Medulla oblongata (tissue), 1 donor: ENCODE data around the gene OBP2A.
"Not testable (repeated sequence)": the region's sequence is repeated elsewhere in the genome, so short reads cannot be mapped to it uniquely, and the experiment has no call there.

ENCODE experiments used
- DNase-seq: peaks from one replicate; pipeline ENCODE4 v3.0.0-alpha.2; 2015; ENCODE audit errors: extremely low spot score

The OBP2A gene

DNA sequence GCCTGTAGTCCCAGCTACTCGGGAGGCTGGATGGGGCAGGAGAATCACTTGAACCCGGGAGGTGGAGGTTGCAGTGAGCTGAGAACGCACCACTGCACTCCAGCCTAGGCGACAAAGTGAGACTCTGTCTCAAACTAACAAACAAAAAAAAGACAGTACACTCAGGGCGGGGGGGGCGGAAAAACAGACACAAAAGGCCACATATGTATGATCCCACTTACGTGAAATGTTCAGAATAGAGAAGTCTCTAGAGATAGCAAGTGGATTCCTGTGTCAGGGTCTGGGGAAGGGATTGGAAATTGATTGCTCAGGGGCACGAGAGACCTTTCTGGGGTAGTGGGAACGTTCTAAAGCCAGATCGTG is 33.7 kb upstream of the OBP2A start:
- DNase-seq, result no peak

DNA sequence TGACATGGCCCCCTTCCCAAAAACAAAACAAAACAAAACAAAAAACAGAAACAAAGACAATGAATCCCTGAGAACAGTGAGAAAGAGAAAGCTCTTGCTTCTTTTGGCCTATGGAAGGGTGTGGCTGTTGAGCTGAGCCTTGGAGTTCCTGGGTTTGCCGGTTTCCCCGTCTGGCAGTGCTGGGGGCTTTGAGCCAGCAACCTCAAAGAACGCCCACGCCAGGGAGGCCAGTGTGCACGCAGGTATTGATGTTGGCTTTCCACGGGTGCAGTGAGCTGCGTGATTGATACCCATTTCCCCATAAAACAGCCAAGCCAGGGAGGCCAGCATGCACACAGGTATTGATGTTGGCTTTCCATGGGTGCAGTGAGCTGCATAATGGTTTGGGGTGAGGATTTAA is 33.0 kb upstream of the OBP2A start:
- no peak for DNase-seq

DNA sequence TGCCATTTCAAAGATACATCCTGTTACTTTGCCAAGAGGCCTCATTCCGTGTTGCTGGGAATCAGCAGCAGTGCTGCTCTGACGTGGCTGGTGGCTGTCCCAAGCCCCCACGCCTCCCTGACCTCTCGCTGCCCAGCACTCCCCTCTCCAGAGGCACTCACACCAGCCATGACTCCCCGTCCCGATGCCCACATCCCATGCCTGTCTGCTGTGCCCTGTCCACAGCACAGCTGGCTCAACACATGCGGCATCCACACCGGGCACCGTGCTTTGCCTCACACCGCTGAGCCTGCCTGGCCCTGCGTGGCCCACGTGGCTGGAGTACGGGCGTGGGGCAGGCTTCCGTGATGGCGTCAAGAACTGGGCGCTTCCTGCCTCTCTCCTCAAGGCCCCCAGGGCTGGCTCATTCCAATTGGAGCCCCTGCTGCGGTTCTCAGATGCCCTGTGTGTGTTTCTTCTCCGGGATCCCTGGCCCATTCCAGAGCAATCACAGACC is 32.5 kb upstream of the OBP2A start:
- no peak for DNase-seq

- not testable (repeated sequence) for DNase-seq
These were observed 32.0 kb upstream of the OBP2A start for GRCh38 chr9:135513906-135514305.

GRCh38 chr9:135514342-135515082 is 31.4 kb upstream of the OBP2A start:
- DNase-seq, result no peak

GRCh38 chr9:135515083-135515951 is 30.6 kb upstream of the OBP2A start:
- no peak for DNase-seq

DNA sequence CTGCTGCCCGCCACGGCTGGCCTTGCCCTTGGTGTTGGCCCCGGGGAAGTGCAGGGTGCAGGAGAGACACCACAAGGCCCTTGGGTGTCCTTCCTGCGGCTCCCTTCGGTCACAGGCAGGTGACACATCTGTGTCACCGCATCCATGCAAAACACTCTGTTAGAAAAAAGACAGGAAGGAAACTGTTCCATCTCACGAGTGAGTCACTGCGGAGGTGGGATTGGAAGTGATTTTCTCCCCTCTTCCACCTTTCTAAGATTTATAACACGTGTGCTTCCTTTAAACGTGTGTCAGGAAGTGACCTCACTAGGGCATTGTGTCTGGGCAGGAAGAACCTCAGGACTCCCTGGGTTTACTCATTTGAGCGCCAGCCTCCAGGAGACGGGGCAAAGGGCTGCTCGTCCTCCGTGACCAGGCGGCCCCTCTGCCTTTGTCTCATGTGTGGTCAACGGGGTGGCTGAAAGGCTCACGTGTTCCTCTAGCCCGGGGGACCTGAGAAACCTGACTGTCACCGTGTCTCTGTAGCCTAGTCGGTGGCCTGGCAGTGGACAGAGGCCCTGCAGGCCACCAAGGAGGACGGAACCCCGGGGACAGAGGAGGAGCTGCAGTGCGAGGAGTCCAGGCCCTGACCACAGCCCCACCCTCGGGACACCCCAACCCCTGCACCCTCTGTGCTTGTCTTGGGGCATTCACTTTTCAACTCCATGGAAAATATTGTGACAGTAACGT is 29.6 kb upstream of the OBP2A start:
- no peak for DNase-seq

- DNase-seq, result no peak
These were observed 28.5 kb upstream of the OBP2A start for GRCh38 chr9:135517407-135517822.

DNA sequence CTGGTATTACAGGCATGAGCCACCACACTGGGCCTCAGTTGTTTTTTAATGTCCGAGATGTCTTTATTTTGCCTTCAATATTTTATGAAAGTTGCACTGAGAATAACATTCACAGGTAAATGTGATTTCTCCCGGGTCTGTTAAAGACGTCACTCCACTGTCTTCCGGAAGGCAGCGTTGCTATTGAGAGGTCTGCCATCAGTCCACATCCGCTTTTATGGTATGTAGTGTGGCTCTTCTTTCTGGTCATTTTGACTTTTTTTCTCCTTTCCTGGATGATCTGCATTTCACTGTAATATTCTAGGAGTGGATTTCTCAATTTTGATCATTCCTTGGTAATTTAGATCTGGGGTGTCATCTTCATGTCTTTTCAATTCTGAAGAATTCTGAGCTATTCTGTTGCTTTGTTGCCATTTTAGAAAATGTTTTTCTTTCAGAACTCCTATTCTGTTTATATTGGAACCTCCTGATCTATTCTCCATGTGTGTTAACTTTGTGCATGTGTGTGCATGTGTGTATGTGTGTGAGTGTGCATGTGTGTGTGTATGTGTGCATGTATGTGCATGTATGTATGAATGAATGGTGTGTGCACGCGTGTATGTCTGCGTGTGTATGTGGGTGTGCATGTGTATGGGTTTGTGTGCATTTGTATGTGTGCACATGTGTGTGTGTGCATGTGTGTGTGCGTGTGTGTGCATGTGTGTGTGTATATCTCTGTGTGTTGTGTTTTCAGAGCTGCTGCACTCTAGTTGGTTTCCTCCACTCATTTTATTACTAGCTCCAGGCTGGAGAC is 26.6 kb upstream of the OBP2A start:
- no peak for DNase-seq

DNA sequence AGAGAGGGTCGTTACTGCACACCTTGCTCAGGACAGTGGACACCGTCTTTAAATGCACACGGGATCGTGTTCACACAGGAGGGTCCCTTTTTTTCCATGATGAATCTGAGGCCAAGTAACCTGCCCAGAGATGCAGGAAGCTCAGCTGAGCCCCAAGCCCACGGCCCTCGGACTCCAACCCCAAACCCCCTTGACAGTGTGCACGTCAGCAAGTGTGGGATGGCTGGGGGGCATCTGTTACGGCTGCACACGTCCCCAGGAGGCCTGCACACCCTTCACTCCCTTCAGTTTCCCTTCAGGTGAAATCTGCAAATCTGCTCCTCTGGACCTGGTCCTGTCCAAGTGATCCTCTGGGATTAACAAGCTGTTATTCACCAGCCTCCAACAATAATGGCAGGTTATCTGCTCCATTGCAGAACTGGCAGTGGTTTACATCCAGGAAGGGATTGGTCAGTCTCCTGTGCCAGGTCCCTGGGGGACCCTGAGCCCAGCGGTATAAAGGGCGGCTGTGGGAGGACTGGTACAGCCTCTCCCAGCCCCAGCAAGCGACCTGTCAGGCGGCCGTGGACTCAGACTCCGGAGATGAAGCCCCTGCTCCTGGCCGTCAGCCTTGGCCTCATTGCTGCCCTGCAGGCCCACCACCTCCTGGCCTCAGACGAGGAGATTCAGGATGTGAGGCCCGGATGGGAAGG is 24.9 kb upstream of the OBP2A start, which contains the start of gene LCN1:
LCN1 (plus strand) TSS at position 525 of the 692 bp plus-strand sequence; CDS start at position 583, 58 bp downstream.
- no peak for DNase-seq

GRCh38 chr9:135521608-135522095 is 24.3 kb upstream of the OBP2A start:
- DNase-seq, result no peak

- DNase-seq, result no peak
These were observed 23.6 kb upstream of the OBP2A start for GRCh38 chr9:135522137-135522877.

DNA sequence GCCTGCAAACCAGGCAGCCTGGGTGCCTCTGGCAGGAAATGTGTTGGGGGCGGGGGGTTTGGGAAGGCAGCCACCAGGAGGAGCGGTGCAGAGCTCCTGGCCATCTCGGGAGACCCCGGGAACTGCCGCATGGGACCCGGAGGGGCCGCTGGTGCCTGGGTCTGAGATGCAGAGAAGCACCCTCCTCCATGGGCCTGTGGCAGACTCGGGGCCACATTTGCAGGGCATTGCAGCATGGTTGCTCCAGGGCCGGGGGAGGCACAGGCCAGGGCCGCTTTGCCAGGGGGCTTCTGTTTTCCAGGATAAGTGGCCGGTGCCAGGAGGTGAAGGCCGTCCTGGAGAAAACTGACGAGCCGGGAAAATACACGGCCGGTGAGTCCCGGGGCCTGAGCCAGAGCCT is 23.0 kb upstream of the OBP2A start:
- DNase-seq, result no peak

DNA sequence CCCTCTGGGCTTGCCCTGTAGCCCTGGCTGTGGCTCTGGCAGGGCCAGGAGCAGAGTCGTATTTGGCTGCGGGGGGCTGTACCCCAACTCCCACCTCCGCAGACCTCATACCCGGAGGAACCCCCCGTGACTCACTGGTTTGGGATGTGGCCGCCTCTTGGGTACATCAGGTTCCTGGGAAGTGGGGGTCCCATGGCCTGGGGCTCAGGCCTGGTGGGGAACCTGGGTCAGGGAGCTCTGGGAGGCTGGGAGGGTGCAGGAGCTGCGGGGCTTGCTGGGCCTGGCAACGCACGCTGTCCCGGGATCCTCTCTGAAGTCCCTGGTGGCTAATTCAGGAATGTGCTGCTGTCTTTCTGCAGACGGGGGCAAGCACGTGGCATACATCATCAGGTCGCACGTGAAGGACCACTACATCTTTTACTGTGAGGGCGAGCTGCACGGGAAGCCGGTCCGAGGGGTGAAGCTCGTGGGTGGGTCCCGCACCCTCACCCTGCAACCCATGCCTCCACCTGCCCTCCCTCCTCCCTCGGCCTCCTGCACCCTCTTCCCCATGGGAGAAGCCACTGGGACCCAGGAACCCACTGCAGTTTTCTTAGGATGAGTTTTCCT is 22.3 kb upstream of the OBP2A start:
- DNase-seq, result no peak

DNA sequence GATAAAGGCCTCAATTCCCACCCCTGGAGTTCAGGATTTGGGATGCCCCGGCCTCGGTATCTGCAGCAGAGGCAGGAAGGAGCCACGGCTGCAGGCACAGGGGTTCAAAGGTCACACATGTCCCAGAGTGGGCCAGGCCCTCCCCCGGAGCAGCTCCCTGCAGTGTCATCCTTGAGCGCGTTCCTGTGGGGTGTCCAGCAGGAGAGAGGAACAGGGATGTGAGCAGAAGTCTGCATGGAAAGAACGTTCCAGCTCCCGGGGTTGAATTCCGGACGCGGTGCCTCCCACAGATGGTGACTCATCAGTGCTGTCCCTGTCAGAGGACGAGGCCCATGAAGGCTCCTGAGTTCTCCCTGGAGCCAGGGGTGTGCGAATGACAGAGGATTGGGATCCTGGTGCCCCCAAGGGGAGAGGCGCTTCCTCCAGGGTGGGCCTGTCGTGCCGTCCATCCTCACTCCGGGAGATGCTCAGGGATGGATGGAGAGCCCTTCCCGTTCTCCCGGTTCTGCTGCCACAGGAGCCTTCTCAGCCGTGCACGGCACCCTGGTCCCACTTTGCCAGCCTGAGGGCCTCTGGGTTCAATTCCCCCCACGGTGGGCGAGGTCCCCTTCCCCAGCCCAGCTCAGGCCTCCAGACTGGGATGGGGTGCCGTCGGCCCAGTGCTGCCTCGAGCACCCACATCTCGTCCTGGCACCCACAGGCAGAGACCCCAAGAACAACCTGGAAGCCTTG is 21.6 kb upstream of the OBP2A start:
- no peak for DNase-seq

DNA sequence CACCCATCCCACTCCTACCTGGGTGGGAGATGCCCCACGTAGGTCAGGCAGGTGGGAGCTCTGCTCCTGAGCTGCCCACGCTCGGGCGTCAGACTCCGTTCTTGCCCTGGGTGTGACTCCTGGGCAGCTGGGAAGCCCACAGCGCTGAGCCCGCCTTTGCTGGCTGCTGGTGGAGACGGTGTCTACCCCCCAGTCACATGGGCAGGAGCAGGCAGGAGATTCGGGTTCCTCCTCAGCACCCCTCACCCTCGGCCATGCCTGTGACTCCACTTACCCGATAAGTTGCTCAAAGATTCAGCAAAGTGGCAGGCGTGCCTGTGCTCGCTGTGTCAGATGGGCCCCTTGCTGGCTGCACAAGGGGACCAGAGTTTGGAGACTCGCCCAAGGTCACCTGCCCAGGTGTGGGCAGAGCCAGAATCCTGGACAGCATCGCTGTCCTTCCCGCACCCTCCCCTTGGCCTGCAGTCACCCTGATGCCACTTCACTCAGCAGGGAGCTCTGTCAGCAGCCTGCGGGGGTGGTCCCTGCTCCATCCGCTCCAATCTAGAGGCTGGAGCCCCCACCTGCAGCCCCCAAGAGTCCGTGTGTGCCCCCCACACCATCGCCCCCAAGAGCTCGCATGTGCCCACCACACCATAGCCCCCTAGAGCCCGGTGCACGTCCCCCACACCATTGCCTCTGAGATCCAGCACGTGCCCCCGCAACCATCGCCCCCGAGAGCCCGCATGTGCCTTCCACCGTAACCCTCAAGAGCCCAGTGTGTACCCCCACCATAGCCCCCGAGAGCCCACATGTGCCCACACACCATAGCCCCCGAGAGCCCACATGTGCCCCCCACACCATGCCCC is 20.5 kb upstream of the OBP2A start:
- no peak for DNase-seq

GRCh38 chr9:135526089-135526729 is 19.7 kb upstream of the OBP2A start:
- no peak for DNase-seq
